ENCODE measurements around the gene MYLK.

- TF ChIP-seq CTCF (IDR thresholded peaks at IDR 0.05) = no peak
- TF ChIP-seq POLR2A (IDR thresholded peaks at IDR 0.05) = no peak
- TF ChIP-seq POLR2AphosphoS5 (IDR thresholded peaks at IDR 0.05) = no peak
- TF ChIP-seq EP300 (IDR thresholded peaks at IDR 0.05) = no peak
Observed at GRCh38 chr3:123657111-123657510, 227.0 kb downstream of the MYLK start.

Data from suprapubic skin (tissue), 4 donors.